NCI-H526 (cell line): ENCODE results near the gene BMP3.

ENCODE experiments used
- DNase-seq, 2 experiments: peaks; one replicate each; lab custom pipeline; 2025; lab: John Stamatoyannopoulos, UW

The BMP3 gene

GRCh38 chr4:81042578-81043365 lies 12.3 kb downstream of the BMP3 start:
- no peak for DNase-seq

- DNase-seq: no peak
Measured at GRCh38 chr4:81049330-81049729, 18.8 kb downstream of the BMP3 start.

- no peak for DNase-seq
Measured at GRCh38 chr4:81049907-81050306, 19.4 kb downstream of the BMP3 start.

GRCh38 chr4:81052119-81053068 lies 21.9 kb downstream of the BMP3 start:
- peak; percentile 8 to 49 for DNase-seq

GRCh38 chr4:81058621-81059020 lies 28.1 kb downstream of the BMP3 start:
- DNase-seq: no peak

GRCh38 chr4:81060587-81061343 lies 30.3 kb downstream of the BMP3 start:
- DNase-seq: no peak

- no peak for DNase-seq
Measured at GRCh38 chr4:81061344-81061730, 30.8 kb downstream of the BMP3 start.

- no peak for DNase-seq
Measured at GRCh38 chr4:81062001-81062400, 31.5 kb downstream of the BMP3 start.

GRCh38 chr4:81065446-81065845 lies 34.9 kb downstream of the BMP3 start:
- no peak for DNase-seq

GRCh38 chr4:81069706-81070331 lies 39.3 kb downstream of the BMP3 start:
- DNase-seq: peak; percentile 70 to 84

- no peak for DNase-seq
Measured at GRCh38 chr4:81071013-81071412, 40.5 kb downstream of the BMP3 start.

GRCh38 chr4:81081156-81081555 lies 50.6 kb downstream of the BMP3 start:
- no peak for DNase-seq

- DNase-seq: peak in 1 of 2 experiments; percentile 5
Measured at GRCh38 chr4:81084029-81084428, 53.5 kb downstream of the BMP3 start.

- DNase-seq: no peak
Measured at GRCh38 chr4:81084634-81085033, 54.1 kb downstream of the BMP3 start.

GRCh38 chr4:81085291-81085690 lies 54.8 kb downstream of the BMP3 start:
- DNase-seq: no peak

GRCh38 chr4:81085979-81086378 lies 55.5 kb downstream of the BMP3 start:
- no peak for DNase-seq

- DNase-seq: no peak
Measured at GRCh38 chr4:81093720-81094401, 63.4 kb downstream of the BMP3 start.

GRCh38 chr4:81095389-81095788 lies 64.9 kb downstream of the BMP3 start:
- no peak for DNase-seq

GRCh38 chr4:81096566-81096965 lies 66.1 kb downstream of the BMP3 start:
- no peak for DNase-seq

- no peak for DNase-seq
Measured at GRCh38 chr4:81102107-81102506, 71.6 kb downstream of the BMP3 start.

- DNase-seq: no peak
Measured at GRCh38 chr4:81106150-81106549, 75.6 kb downstream of the BMP3 start.
